ENCODE measurements around the gene CD37. TPM values are rescaled to one million over a fixed set of nuclear protein-coding genes. Genes with fewer than 3 reads are reported as not detected.

The CD37 gene
- total RNA-seq, 2 donors from 2014 or later, result 2.6 to 12.1 TPM

DNA sequence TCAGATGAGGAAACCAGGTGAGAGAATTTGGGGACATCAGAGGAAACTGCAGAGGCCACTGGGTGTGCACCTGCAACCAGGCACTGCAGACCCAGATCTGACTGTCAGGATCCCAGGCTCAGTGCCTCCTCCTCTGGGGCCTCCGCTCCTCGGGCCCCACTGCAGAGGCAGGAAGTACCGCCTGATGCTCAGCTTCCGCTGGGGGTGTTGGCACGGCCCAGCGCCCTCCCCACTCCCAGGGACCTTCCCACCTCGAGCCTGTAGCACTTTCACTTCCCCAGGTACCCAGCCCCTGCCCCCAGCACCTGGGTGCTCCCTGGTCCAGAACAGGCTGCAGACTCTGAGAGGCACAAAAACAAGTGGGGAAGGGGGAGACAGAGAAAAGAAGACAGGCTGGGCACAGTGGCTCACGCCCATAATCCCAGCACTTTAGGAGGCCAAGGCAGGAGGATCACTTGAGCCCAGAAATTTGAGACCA lies 1.4 kb upstream of the CD37 start:
- TF ChIP-seq, protein P1, sequence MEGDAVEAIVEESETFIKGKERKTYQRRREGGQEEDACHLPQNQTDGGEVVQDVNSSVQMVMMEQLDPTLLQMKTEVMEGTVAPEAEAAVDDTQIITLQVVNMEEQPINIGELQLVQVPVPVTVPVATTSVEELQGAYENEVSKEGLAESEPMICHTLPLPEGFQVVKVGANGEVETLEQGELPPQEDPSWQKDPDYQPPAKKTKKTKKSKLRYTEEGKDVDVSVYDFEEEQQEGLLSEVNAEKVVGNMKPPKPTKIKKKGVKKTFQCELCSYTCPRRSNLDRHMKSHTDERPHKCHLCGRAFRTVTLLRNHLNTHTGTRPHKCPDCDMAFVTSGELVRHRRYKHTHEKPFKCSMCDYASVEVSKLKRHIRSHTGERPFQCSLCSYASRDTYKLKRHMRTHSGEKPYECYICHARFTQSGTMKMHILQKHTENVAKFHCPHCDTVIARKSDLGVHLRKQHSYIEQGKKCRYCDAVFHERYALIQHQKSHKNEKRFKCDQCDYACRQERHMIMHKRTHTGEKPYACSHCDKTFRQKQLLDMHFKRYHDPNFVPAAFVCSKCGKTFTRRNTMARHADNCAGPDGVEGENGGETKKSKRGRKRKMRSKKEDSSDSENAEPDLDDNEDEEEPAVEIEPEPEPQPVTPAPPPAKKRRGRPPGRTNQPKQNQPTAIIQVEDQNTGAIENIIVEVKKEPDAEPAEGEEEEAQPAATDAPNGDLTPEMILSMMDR (IDR thresholded peaks at IDR 0.05), result no peak
- peaks cover under 1 to 12% of the 10 kb centered on the region in 2 donors for H3K4me1 ChIP-seq
- H3K9me3 ChIP-seq, result no peaks in the 10 kb centered on the region
- H3K27me3 ChIP-seq, result no peaks in the 10 kb centered on the region
- no peak for DNase-seq (ENCODE audit: low spot score)
- H3K4me3 ChIP-seq, result no peak overlapping the region
- peaks cover 17% of the 10 kb centered on the region for H3K36me3 ChIP-seq
- H3K27ac ChIP-seq, result no peak overlapping the region

DNA sequence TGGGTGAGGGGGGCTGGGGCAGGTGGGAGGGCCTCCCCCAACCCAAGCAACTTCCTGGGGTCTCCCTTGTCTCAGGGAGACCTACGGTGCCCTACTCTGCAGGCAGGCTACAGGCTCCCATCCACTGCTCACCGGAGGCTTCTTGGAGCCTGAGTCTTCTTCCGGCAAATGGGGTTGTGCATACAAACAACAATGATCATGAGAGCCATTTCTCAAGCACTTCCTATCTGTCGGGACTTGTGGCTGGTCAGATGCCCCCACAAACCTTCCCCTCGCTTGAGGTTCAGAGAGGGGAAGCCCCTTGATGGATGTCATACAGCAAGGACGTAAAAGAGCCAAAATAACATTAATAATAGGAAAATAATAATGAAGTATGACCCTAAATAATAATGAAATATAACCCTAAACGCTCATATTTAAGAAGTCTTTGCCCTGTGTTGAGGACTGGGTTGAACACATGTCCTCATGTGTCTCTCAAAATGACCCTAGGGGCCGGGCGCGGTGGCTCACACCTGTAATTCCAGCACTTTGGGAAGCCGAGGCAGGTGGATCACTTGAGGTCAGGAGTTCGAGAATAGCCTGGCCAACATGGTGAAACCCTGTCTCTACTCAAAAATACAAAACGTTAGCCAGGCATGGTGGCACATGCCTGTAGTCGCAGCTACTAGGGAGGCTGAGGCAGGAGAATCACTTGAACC lies 727 bp downstream of the CD37 start:
- no peak for DNase-seq (ENCODE audit: low spot score)
- Histone ChIP-seq H3K27ac (no peak overlapping the region), H3K4me1 (peaks cover 5 to 31% of the 10 kb centered on the region in 2 donors), H3K4me3 (peak overlapping the region; percentile 12 to 30), H3K9me3 (no peaks in the 10 kb centered on the region), H3K27me3 (no peaks in the 10 kb centered on the region), H3K36me3 (peaks cover 9% of the 10 kb centered on the region)
- TF ChIP-seq, protein P1 (IDR thresholded peaks at IDR 0.05), result no peak

DNA sequence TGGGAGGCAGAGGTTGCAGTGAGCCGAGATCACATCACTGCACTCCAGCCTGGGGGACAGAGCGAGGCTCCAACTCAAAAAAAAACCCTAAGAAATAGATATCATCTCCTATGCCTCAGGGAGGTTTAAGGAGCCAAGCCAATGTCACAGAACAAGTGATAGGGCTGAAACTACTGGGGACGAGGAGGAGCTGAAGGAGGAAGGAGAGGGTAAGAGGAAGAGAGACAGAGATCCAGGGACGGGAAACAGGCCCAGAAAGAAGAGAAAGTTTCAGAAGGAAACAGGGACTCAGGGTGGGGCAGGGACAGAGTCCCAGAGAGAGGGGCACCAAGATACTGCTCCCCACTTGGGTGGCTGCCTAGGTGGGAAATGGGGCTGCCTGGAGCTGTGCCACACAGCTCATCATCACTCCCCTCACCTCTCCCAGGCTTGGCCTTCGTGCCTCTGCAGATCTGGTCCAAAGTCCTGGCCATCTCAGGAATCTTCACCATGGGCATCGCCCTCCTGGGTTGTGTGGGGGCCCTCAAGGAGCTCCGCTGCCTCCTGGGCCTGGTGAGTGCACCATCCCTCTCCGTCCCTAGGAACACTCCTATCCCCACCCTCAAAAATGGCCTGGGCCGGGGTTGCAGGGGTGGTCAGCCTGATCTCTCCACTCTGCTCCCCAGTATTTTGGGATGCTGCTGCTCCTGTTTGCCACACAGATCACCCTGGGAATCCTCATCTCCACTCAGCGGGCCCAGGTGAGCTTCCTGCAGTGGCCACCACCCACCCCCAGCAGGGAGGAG lies 1.5 kb downstream of the CD37 start:
- Histone ChIP-seq H3K4me1 (peaks cover 5 to 36% of the 10 kb centered on the region in 2 donors), H3K9me3 (no peaks in the 10 kb centered on the region), H3K36me3 (peaks cover 9% of the 10 kb centered on the region), H3K27me3 (no peaks in the 10 kb centered on the region), H3K4me3 (no peak overlapping the region), H3K27ac (no peak overlapping the region)
- TF ChIP-seq, protein P1 (IDR thresholded peaks at IDR 0.05), result no peak
- DNase-seq (ENCODE audit: low spot score), result no peak

DNA sequence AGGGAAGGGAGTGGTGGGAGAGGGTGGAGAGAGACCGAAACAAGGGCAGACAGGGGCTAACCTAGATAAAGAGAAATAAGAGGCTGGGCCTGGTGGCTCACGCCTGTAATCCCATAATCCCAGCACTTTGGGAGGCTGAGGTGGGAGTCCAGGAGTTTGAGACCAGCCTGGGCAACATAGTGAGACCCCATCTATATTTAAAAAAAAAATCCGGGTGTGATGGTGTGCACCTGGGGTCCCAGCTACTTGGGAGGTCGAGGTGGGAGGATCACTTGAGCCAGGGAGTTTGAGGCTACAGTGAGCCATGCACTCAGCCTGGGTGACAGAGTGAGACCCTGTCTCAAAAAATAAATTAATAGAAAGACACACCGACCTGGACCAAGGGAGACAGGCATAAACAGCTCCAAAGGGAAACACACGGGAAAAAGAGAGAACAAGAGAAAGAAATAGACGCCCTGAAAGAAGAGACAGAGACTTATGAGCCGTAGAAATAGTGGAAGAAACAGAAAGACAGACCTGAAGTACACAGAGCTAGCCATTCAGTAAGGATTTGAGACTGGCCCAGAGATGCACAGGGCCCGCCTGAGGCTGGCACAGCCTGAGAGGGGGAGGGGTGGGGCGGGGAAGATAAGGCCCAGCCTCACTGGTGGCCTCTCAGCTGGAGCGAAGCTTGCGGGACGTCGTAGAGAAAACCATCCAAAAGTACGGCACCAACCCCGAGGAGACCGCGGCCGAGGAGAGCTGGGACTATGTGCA lies 2.2 kb downstream of the CD37 start:
- DNase-seq (ENCODE audit: low spot score), result no peak
- H3K27ac ChIP-seq, result no peak overlapping the region

DNA sequence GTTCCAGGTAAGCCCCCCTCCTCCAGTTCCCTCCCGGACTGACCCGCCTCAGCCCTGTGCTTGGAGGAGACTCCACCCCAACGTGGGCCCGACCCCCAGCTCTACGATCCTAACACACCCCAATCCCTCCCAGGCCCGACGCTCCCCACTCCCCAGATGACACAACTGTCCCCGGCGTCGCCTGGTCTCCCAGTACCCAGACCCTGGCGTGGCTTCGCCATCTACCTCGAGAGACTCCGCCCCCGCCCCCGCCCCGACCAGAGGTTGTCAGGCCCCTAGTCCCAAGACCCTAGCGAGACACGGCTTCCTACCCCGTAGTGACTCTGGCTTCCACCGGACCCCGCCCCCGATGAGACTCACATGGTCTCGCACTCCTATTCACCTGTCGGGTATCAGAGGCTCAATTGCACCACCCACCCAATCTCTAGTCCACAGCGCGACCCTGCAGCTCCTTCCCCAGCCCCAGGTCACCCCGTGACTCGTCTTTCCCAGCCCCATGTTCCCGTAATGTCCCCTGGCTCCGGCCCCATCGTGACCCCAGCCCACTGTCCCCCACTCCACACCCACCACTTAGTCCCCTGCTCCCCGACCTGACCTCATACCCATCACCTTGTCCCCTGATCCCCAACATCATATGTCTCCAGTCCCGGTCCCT lies 2.9 kb downstream of the CD37 start:
- Histone ChIP-seq H3K4me3 (peak overlapping the region; percentile 35 to 54), H3K9me3 (no peaks in the 10 kb centered on the region), H3K4me1 (peaks cover 5 to 36% of the 10 kb centered on the region in 2 donors), H3K27me3 (no peaks in the 10 kb centered on the region), H3K36me3 (peaks cover 20% of the 10 kb centered on the region), H3K27ac (peak overlapping the region; percentile 85 to 91)
- no peak for DNase-seq (ENCODE audit: low spot score)
- TF ChIP-seq, protein P1 (IDR thresholded peaks at IDR 0.05), result no peak

More for the DNA sequence above, 2.2 kb downstream of the CD37 start:
- H3K4me3 ChIP-seq, result no peak overlapping the region
- TF ChIP-seq, protein P1 (IDR thresholded peaks at IDR 0.05), result no peak
- peaks cover 5 to 36% of the 10 kb centered on the region in 2 donors for H3K4me1 ChIP-seq
- H3K27me3 ChIP-seq, result no peaks in the 10 kb centered on the region
- H3K36me3 ChIP-seq, result peaks cover 13% of the 10 kb centered on the region
- no peaks in the 10 kb centered on the region for H3K9me3 ChIP-seq

All from right atrium auricular region (tissue), 2 donors.